GM19099 (cell line): ENCODE results near the gene CRTC1.

ENCODE experiments used
- POLR2A ChIP-seq: IDR thresholded peaks from 3 replicates; pipeline ENCODE4 v1.6.1; 2011; ENCODE audit warnings: low read depth; ENCODE audit not compliant: insufficient read length; ENCODE audit errors: extremely low read depth

The CRTC1 gene

GRCh38 chr19:18807861-18808331, 124.4 kb downstream of the CRTC1 start:
- TF ChIP-seq POLR2A: no peak

GRCh38 chr19:18809149-18809868, 125.8 kb downstream of the CRTC1 start:
- TF ChIP-seq POLR2A: no peak

- TF ChIP-seq POLR2A: no peak
Measured at GRCh38 chr19:18814063-18814462, 130.6 kb downstream of the CRTC1 start.

- no peak for TF ChIP-seq POLR2A
Measured at GRCh38 chr19:18815673-18816072, 132.2 kb downstream of the CRTC1 start.

GRCh38 chr19:18817574-18817973, 134.1 kb downstream of the CRTC1 start:
- no peak for TF ChIP-seq POLR2A

- no peak for TF ChIP-seq POLR2A
Measured at GRCh38 chr19:18828786-18829185, 145.3 kb downstream of the CRTC1 start.

GRCh38 chr19:18830488-18830887, 147.0 kb downstream of the CRTC1 start:
- no peak for TF ChIP-seq POLR2A

GRCh38 chr19:18831524-18832305, 148.2 kb downstream of the CRTC1 start, which contains the start of gene UPF1:
UPF1 (plus strand) TSS chr19:18831959; CDS start chr19:18832210, 251 bp downstream.
- TF ChIP-seq POLR2A: peak; percentile 96
